ENCODE data around the gene ANKRD50. TPM values are rescaled to one million over a fixed set of nuclear protein-coding genes. Genes with fewer than 3 reads are reported as not detected.
A peak's percentile ranks its signal among the peaks of the same experiment; 100 is the strongest.

The ANKRD50 gene
- polyA plus RNA-seq (ENCODE audit: insufficient read length) = 65.3 TPM

GRCh38 chr4:124712372-124713184 is at the start of gene ANKRD50:
Gene ANKRD50 (minus strand): TSS chr4:124712732. CDS start chr4:124710511, 2,221 bp downstream.
- DNase-seq = peak; percentile 94

- no peak for DNase-seq
These were observed 44.6 kb upstream of the ANKRD50 start for GRCh38 chr4:124757126-124757525.

GRCh38 chr4:124754681-124755080 is 42.1 kb upstream of the ANKRD50 start:
- DNase-seq = no peak

GRCh38 chr4:124753941-124754581 is 41.5 kb upstream of the ANKRD50 start:
- DNase-seq = no peak

GRCh38 chr4:124749421-124749820 is 36.9 kb upstream of the ANKRD50 start:
- no peak for DNase-seq

GRCh38 chr4:124748965-124749364 is 36.4 kb upstream of the ANKRD50 start:
- no peak for DNase-seq

GRCh38 chr4:124745985-124746801 is 33.7 kb upstream of the ANKRD50 start:
- DNase-seq = peak; percentile 41

- DNase-seq = no peak
These were observed 31.2 kb upstream of the ANKRD50 start for GRCh38 chr4:124743711-124744110.

- DNase-seq = no peak
These were observed 28.0 kb upstream of the ANKRD50 start for GRCh38 chr4:124740501-124740900.

- no peak for DNase-seq
These were observed 26.5 kb upstream of the ANKRD50 start for GRCh38 chr4:124738994-124739393.

GRCh38 chr4:124737619-124738018 is 25.1 kb upstream of the ANKRD50 start:
- DNase-seq = no peak

- DNase-seq = no peak
These were observed 24.0 kb upstream of the ANKRD50 start for GRCh38 chr4:124736526-124736925.

GRCh38 chr4:124727331-124727890 is 14.9 kb upstream of the ANKRD50 start:
- DNase-seq = no peak

GRCh38 chr4:124726269-124726668 is 13.7 kb upstream of the ANKRD50 start:
- no peak for DNase-seq

- DNase-seq = no peak
These were observed 9.5 kb upstream of the ANKRD50 start for GRCh38 chr4:124722071-124722470.

GRCh38 chr4:124717101-124717500 is 4.6 kb upstream of the ANKRD50 start:
- DNase-seq = no peak

GRCh38 chr4:124713185-124713592 is 657 bp upstream of the ANKRD50 start:
- no peak for DNase-seq

GRCh38 chr4:124711471-124712371 is 811 bp downstream of the ANKRD50 start:
- peak; percentile 79 for DNase-seq

- peak; percentile 48 for DNase-seq
These were observed 1.6 kb downstream of the ANKRD50 start for GRCh38 chr4:124710911-124711310.

GRCh38 chr4:124710015-124710741 is 2.4 kb downstream of the ANKRD50 start:
- DNase-seq = peak; percentile 31

Measured in hindlimb muscle (tissue), 1 donor.